Fibroblast of the aortic adventitia (primary cell): ENCODE results near the gene BTG1. TPM values are rescaled to one million over a fixed set of nuclear protein-coding genes. Genes with fewer than 3 reads are reported as not detected.
A peak's percentile ranks its signal among the peaks of the same experiment; 100 is the strongest.

ENCODE experiments used
- DNase-seq: peaks from one replicate; pipeline ENCODE4 v3.0.0-alpha.2; 2010; ENCODE audit warnings: low read depth
- H3K4me3 ChIP-seq: 2 replicates; pipeline ENCODE4 v1.5.1; 2011; ENCODE audit warnings: low read depth, mild to moderate bottlenecking, control low read depth, low read length, moderate library complexity
- CTCF ChIP-seq: IDR thresholded peaks from 2 replicates; pipeline ENCODE4 v1.5.1; 2011; ENCODE audit warnings: mild to moderate bottlenecking, low read length, control low read depth, inconsistent platforms; ENCODE audit not compliant: insufficient read depth
- total RNA-seq: library from RNA; depleted of rRNA; stranded (reverse); fragments of >200 nt; gene quantifications from 2 replicates; pipeline ENCODE4 v1.2.3, GENCODE V29; 2012; ENCODE audit warnings: low replicate concordance

The BTG1 gene
- total RNA-seq, 1 donor: 16.8 TPM

- no peak for DNase-seq
- no peak for TF ChIP-seq CTCF
- H3K4me3 ChIP-seq: no peak overlapping the region
These were observed 26.7 kb downstream of the BTG1 start for GRCh38 chr12:92118826-92119536.

GRCh38 chr12:92114834-92115233 lies 30.8 kb downstream of the BTG1 start:
- no peak overlapping the region for H3K4me3 ChIP-seq
- TF ChIP-seq CTCF: no peak
- DNase-seq: no peak

- no peak for TF ChIP-seq CTCF
- H3K4me3 ChIP-seq: no peak overlapping the region
- DNase-seq: no peak
These were observed 34.4 kb downstream of the BTG1 start for GRCh38 chr12:92111256-92111655.

GRCh38 chr12:92110083-92110640 lies 35.5 kb downstream of the BTG1 start:
- H3K4me3 ChIP-seq: no peak overlapping the region
- TF ChIP-seq CTCF: no peak
- DNase-seq: no peak

- no peak overlapping the region for H3K4me3 ChIP-seq
- TF ChIP-seq CTCF: no peak
- no peak for DNase-seq
These were observed 36.0 kb downstream of the BTG1 start for GRCh38 chr12:92109613-92110012.

GRCh38 chr12:92108651-92109050 lies 37.0 kb downstream of the BTG1 start:
- no peak overlapping the region for H3K4me3 ChIP-seq
- no peak for TF ChIP-seq CTCF
- peak; percentile 33 for DNase-seq
